ENCODE results near the gene ROPN1L. TPM values are rescaled to one million over a fixed set of nuclear protein-coding genes. Genes with fewer than 3 reads are reported as not detected.

ROPN1L gene
- total and polyA plus RNA-seq, 2 of the 4 experiments (the other 2 are of a cell fraction), result 0.34 to 0.36 TPM

DNA sequence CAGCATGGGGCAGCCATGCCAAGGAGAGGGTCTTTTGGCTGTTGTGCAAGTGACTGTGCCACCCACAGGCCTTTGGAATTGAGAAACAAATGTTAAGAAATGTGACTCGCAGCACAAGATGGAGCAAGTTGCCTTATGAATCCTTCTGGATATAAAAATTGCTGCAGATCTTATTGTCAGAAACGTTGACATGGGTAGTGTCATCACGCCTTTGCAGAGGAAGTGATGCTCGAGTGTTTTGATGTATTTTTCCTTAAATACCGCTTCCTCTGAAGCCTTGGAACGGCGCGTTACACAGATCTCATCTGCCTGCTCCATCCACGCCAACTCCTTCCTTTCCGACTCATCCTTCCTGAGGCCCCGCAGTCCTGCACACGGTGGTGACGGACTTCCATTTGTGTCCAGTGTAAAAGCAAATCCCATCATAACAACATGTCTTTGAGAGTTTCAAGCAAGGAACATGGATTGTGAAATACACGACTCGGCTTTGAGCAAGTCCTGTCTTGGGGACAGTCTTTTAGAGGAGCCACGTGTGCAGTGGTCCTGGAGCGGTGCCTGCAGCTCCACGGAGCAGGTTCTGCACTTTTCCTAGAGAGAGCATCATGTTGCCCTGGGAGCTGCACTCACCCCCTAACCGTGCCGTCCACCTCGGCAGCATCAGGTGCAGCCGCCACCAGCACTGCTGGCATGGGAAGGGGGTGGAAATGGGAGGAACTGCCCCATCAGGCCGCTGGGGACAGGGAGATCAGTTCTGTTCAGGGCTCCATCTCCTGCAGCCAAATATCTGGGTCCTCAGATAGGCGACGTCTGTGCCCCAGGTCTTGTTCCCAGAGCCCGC lies 15.1 kb downstream of the ROPN1L start (continued):
- TF ChIP-seq SMC3 (IDR thresholded peaks at IDR 0.05; ENCODE audit: low read depth, low read length), result no peak
- no peak for TF ChIP-seq RFX5 (IDR thresholded peaks at IDR 0.05; ENCODE audit: low read depth, low read length)
- TF ChIP-seq FOS (IDR thresholded peaks at IDR 0.05; ENCODE audit: low read depth, low read length), result no peak
